A549 (cell line): ENCODE results near the gene ANKS4B. TPM values are rescaled to one million over a fixed set of nuclear protein-coding genes. Genes with fewer than 3 reads are reported as not detected.

Experiments used
- ATAC-seq, 2 experiments: fragments of 200-7000 bp in 1 of 2; fragments of >200 bp in 1 of 2; cut with Nextera tagmentation in 1 of 2; cut with Tn5 transposase in 1 of 2; 3 replicates each; pipeline versions ENCODE4 v1.8.0 to v1.9.1; 2018 to 2020; ENCODE audit warnings: mild to moderate bottlenecking in 1 of 2, moderate library complexity in 1 of 2
- CTCF ChIA-PET: fragments of 300-600 bp; sonication (Branson Sonifier 250); formaldehyde crosslinking; extraction: SDS; loops from one replicate; lab custom pipeline; 2021; ENCODE audit warnings: antibody characterized with exemption, inconsistent platforms; lab: Yijun Ruan, JAX
- POLR2A ChIA-PET: fragments of 350-600 bp; formaldehyde crosslinking; extraction: SDS; loops from one replicate; lab custom pipeline; 2021; ENCODE audit warnings: antibody characterized with exemption, inconsistent platforms; lab: Yijun Ruan, JAX
- DNase-seq, 2 experiments: peaks; one replicate each; pipeline versions ENCODE4 v3.0.0 to v3.0.0-alpha.2; 2011 to 2016; ENCODE audit warnings: low read depth in 1 of 2, low spot score in 1 of 2
- FAIRE-seq: peaks from 2 replicates; lab custom pipeline; 2011; peaks lifted over from hg19 to GRCh38; lab: Jason Lieb, UNC
- H3K27ac ChIP-seq, 2 experiments: fragments of >200 bp; sonication (Bioruptor Twin); formaldehyde crosslinking; 3 replicates each; pipeline ENCODE4 v1.5.1; 2016 to 2017
- H3K4me1 ChIP-seq: fragments of >200 bp; sonication (Bioruptor Twin); formaldehyde crosslinking; 3 replicates; pipeline ENCODE4 v1.6.1; 2016
- H3K4me2 ChIP-seq: fragments of >200 bp; sonication (Bioruptor Twin); formaldehyde crosslinking; 3 replicates; pipeline ENCODE4 v1.6.1; 2016
- H3K4me3 ChIP-seq: fragments of >200 bp; sonication (Bioruptor Twin); formaldehyde crosslinking; 3 replicates; pipeline ENCODE4 v1.5.1; 2016
- H3K9me3 ChIP-seq: fragments of >200 bp; sonication (Bioruptor Twin); formaldehyde crosslinking; 3 replicates; pipeline ENCODE4 v1.6.1; 2016
- ATOH8 ChIP-seq: fragments of 250-450 bp; sonication (Bioruptor Pico); IDR thresholded peaks from 2 replicates; pipeline ENCODE4 v1.5.0; 2020; ENCODE audit warnings: low read depth, mild to moderate bottlenecking, moderate library complexity
- BCL3 ChIP-seq: fragments of >200 bp; sonication (Bioruptor Twin); formaldehyde crosslinking; IDR thresholded peaks from 3 replicates; pipeline ENCODE4 v1.6.1; 2016
- CHD4 ChIP-seq: fragments of 200-600 bp; sonication (generic); IDR thresholded peaks from 2 replicates; pipeline ENCODE4 v1.6.1; 2016; ENCODE audit warnings: antibody characterized with exemption, mild to moderate bottlenecking, borderline replicate concordance
- CTCF ChIP-seq: fragments of >200 bp; sonication (Bioruptor Twin); formaldehyde crosslinking; IDR thresholded peaks from 3 replicates; pipeline ENCODE4 v1.5.1; 2016
- ELK1 ChIP-seq: fragments of 150-350 bp; IDR thresholded peaks from 2 replicates; pipeline ENCODE4 v1.6.1; 2014; ENCODE audit warnings: low read depth, mild to moderate bottlenecking, low read length
- FOSL2 ChIP-seq, 2 experiments: fragments of 450-650 bp in 1 of 2; fragments of >200 bp in 1 of 2; sonication (Bioruptor Twin) in 1 of 2; formaldehyde crosslinking; IDR thresholded peaks; 2 replicates each; pipeline versions ENCODE4 v1.5.0 to v1.6.1; 2016 to 2020; ENCODE audit warnings: mild to moderate bottlenecking in 1 of 2, moderate library complexity in 1 of 2
- HES2 ChIP-seq: fragments of >200 bp; sonication (Bioruptor Twin); formaldehyde crosslinking; IDR thresholded peaks from 2 replicates; pipeline ENCODE4 v1.6.1; 2016
- HEYL ChIP-seq: fragments of 250-450 bp; sonication (Bioruptor Pico); IDR thresholded peaks from 2 replicates; pipeline ENCODE4 v1.8.0; 2021; ENCODE audit warnings: mild to moderate bottlenecking, moderate library complexity
- HMGXB4 ChIP-seq: fragments of 250-450 bp; sonication (Bioruptor Pico); IDR thresholded peaks from 2 replicates; pipeline ENCODE4 v1.5.0; 2021; ENCODE audit warnings: mild to moderate bottlenecking, moderate library complexity, borderline replicate concordance
- HOXB5 ChIP-seq: fragments of 250-450 bp; sonication (Bioruptor Pico); IDR thresholded peaks from 2 replicates; pipeline ENCODE4 v1.5.0; 2020; ENCODE audit warnings: mild to moderate bottlenecking, moderate library complexity
- MAX ChIP-seq: IDR thresholded peaks from 2 replicates; pipeline ENCODE4 v1.6.1; 2012
- MYC ChIP-seq: IDR thresholded peaks from 2 replicates; pipeline ENCODE4 v1.6.1; 2012; ENCODE audit warnings: mild to moderate bottlenecking, inconsistent platforms, low read length, improper control_type of control experiment, borderline replicate concordance
- NPAS2 ChIP-seq: fragments of 250-450 bp; sonication (Bioruptor Pico); IDR thresholded peaks from 2 replicates; pipeline ENCODE4 v1.8.0; 2022; ENCODE audit warnings: mild to moderate bottlenecking, moderate library complexity, borderline replicate concordance
- PBX3 ChIP-seq: IDR thresholded peaks from 2 replicates; pipeline ENCODE4 v1.6.1; 2012
- POLR2A ChIP-seq: IDR thresholded peaks from 2 replicates; pipeline ENCODE4 v1.6.1; 2012; ENCODE audit warnings: mild to moderate bottlenecking, low read length
- POLR2AphosphoS2 ChIP-seq: conservative IDR thresholded peaks from 2 replicates; pipeline ENCODE4 v1.6.1; 2012; ENCODE audit warnings: low read length, improper control_type of control experiment, inconsistent platforms
- RCOR1 ChIP-seq: fragments of 150-350 bp; IDR thresholded peaks from 2 replicates; pipeline ENCODE4 v1.6.1; 2014; ENCODE audit warnings: antibody characterized with exemption, low read length, low read depth
- RFX5 ChIP-seq: fragments of 450-650 bp; IDR thresholded peaks from 2 replicates; pipeline ENCODE4 v1.7.1; 2014; ENCODE audit warnings: antibody characterized with exemption, mild to moderate bottlenecking, moderate library complexity
- RNF2 ChIP-seq: fragments of 200-600 bp; sonication (generic); IDR thresholded peaks from 2 replicates; pipeline ENCODE4 v1.6.1; 2016; ENCODE audit warnings: low read depth, mild to moderate bottlenecking, antibody characterized with exemption, moderate library complexity, borderline replicate concordance
- TP53 ChIP-seq: fragments of 250-450 bp; sonication (Bioruptor Pico); IDR thresholded peaks from 2 replicates; pipeline ENCODE4 v1.5.0; 2021; ENCODE audit warnings: mild to moderate bottlenecking, moderate library complexity
- ZC3H11A ChIP-seq: fragments of 450-650 bp; IDR thresholded peaks from 2 replicates; pipeline ENCODE4 v1.6.1; 2014; ENCODE audit warnings: antibody characterized with exemption, mild to moderate bottlenecking
- ZNF302 ChIP-seq: fragments of 250-450 bp; sonication (Bioruptor Pico); IDR thresholded peaks from 2 replicates; pipeline ENCODE4 v1.9.0; 2021; ENCODE audit warnings: inconsistent platforms, mild to moderate bottlenecking, moderate library complexity
- WGBS: methylation state at CpG from one replicate; pipeline ENCODE4 v1.1.6; 2017; ENCODE audit errors: missing lambda C conversion rate; 5-methylcytosine and 5-hydroxymethylcytosine counted together
- polyA plus RNA-seq, 4 experiments: library from polyadenylated mRNA; depleted of rRNA in 3 of 4; stranded (reverse); fragments of >200 nt; fragmentation: RNase III in 1 of 4; extraction: RNeasy Plus Mini Kit Qiagen cat#74134 plus additional on column Dnase treatment in 1 of 4; gene quantifications; 2 replicates in 3 of 4; 3 replicates in 1 of 4; pipeline ENCODE4 v1.2.3, GENCODE V29; 2011 to 2017

The ANKS4B gene
- polyA plus RNA-seq, 2 of the 4 experiments (the other 2 are of a cell fraction): 0.27 to 1.8 TPM

- no peak for ATAC-seq
- POLR2A ChIA-PET: no interaction called here
- Histone ChIP-seq H3K4me2 (no peak overlapping the region), H3K9me3 (no peaks in the 10 kb centered on the region), H3K27ac (no peak overlapping the region), H3K4me1 (peaks cover 8% of the 10 kb centered on the region; the same call in 2 of the 3 replicates), H3K4me3 (no peak overlapping the region)
- 61% methylated on average over 15 of the region's 15 CpGs for WGBS
- CTCF ChIA-PET: no interaction called here
- no peak for TF ChIP-seq TP53
- TF ChIP-seq MYC: no peak
- TF ChIP-seq ATOH8 (CRISPR knock-in tag): no peak
- TF ChIP-seq CHD4: no peak
- TF ChIP-seq POLR2A: no peak
- TF ChIP-seq RNF2: no peak
- no peak for TF ChIP-seq HMGXB4 (CRISPR knock-in tag)
- no peak for TF ChIP-seq ZNF302
- TF ChIP-seq ZC3H11A: no peak
- TF ChIP-seq NPAS2 (CRISPR knock-in tag): no peak
- TF ChIP-seq HOXB5 (CRISPR knock-in tag): no peak
- TF ChIP-seq MAX: no peak
- no peak for TF ChIP-seq HEYL (CRISPR knock-in tag)
- no peak for TF ChIP-seq HES2
- TF ChIP-seq FOSL2 (IDR thresholded peaks at IDR 0.05): no peak
- TF ChIP-seq FOSL2 (CRISPR knock-in tag; IDR thresholded peaks at IDR 0.05): no peak
- no peak for TF ChIP-seq RCOR1
- TF ChIP-seq POLR2AphosphoS2: no peak
- FAIRE-seq: no peak
- DNase-seq: no peak
Measured at GRCh38 chr16:21250072-21250923, 16.8 kb downstream of the ANKS4B start.

- CTCF ChIA-PET: interaction anchor here (1.3 kb wide), 1 partner anchor 12 kb away, joined by 5 read pairs; no protein-coding TSS in a partner anchor
- no peak for ATAC-seq
- POLR2A ChIA-PET: no interaction called here
- TF ChIP-seq HOXB5 (CRISPR knock-in tag): no peak
- no peak for TF ChIP-seq RFX5
- no peak for TF ChIP-seq ATOH8 (CRISPR knock-in tag)
- no peak for TF ChIP-seq CTCF
- TF ChIP-seq HMGXB4 (CRISPR knock-in tag): no peak
- no peak for TF ChIP-seq BCL3
- no peak for TF ChIP-seq ELK1
- no peak for TF ChIP-seq MAX
- TF ChIP-seq PBX3: no peak
- TF ChIP-seq HEYL (CRISPR knock-in tag): no peak
Measured at GRCh38 chr16:21253470-21253869, 20.0 kb downstream of the ANKS4B start.

More at GRCh38 chr16:21253470-21253869, 20.0 kb downstream of the ANKS4B start:
- FAIRE-seq: no peak
- H3K4me1 ChIP-seq: no peaks in the 10 kb centered on the region
- no peak for DNase-seq
- no peak overlapping the region for H3K4me3 ChIP-seq
- H3K9me3 ChIP-seq: no peaks in the 10 kb centered on the region
- 89% methylated on average over 3 of the region's 3 CpGs for WGBS
- H3K4me2 ChIP-seq: no peak overlapping the region
- no peak overlapping the region for H3K27ac ChIP-seq
